ENCODE measurements around the gene DNAH5. TPM values are rescaled to one million over a fixed set of nuclear protein-coding genes. Genes with fewer than 3 reads are reported as not detected.

The DNAH5 gene, protein sequence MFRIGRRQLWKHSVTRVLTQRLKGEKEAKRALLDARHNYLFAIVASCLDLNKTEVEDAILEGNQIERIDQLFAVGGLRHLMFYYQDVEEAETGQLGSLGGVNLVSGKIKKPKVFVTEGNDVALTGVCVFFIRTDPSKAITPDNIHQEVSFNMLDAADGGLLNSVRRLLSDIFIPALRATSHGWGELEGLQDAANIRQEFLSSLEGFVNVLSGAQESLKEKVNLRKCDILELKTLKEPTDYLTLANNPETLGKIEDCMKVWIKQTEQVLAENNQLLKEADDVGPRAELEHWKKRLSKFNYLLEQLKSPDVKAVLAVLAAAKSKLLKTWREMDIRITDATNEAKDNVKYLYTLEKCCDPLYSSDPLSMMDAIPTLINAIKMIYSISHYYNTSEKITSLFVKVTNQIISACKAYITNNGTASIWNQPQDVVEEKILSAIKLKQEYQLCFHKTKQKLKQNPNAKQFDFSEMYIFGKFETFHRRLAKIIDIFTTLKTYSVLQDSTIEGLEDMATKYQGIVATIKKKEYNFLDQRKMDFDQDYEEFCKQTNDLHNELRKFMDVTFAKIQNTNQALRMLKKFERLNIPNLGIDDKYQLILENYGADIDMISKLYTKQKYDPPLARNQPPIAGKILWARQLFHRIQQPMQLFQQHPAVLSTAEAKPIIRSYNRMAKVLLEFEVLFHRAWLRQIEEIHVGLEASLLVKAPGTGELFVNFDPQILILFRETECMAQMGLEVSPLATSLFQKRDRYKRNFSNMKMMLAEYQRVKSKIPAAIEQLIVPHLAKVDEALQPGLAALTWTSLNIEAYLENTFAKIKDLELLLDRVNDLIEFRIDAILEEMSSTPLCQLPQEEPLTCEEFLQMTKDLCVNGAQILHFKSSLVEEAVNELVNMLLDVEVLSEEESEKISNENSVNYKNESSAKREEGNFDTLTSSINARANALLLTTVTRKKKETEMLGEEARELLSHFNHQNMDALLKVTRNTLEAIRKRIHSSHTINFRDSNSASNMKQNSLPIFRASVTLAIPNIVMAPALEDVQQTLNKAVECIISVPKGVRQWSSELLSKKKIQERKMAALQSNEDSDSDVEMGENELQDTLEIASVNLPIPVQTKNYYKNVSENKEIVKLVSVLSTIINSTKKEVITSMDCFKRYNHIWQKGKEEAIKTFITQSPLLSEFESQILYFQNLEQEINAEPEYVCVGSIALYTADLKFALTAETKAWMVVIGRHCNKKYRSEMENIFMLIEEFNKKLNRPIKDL (N-terminal part only)
- total RNA-seq = 0.49 TPM

GRCh38 chr5:13944560-13945199 lies at the start of gene DNAH5:
Gene DNAH5 (minus strand): TSS chr5:13944688. CDS start chr5:13944438, 250 bp downstream.
- Histone ChIP-seq H3K4me3 (no peak within 1 kb of the TSS), H3K4me1 (no peaks in the 10 kb centered on the region), H3K27me3 (no peaks in the 10 kb centered on the region), H3K9me3 (no peaks in the 10 kb centered on the region), H3K36me3 (no peaks in the 10 kb centered on the region), H3K27ac (no peak within 1 kb of the TSS)
- no peak for DNase-seq (ENCODE audit: extremely low spot score in 2 of 2)
- TF ChIP-seq POLR2AphosphoS5 (IDR thresholded peaks at IDR 0.05; ENCODE audit: insufficient read depth in 1 of 2, low read depth in 1 of 2) (no peak), POLR2A (IDR thresholded peaks at IDR 0.05) (no peak)
- TF ChIP-seq, protein P1, sequence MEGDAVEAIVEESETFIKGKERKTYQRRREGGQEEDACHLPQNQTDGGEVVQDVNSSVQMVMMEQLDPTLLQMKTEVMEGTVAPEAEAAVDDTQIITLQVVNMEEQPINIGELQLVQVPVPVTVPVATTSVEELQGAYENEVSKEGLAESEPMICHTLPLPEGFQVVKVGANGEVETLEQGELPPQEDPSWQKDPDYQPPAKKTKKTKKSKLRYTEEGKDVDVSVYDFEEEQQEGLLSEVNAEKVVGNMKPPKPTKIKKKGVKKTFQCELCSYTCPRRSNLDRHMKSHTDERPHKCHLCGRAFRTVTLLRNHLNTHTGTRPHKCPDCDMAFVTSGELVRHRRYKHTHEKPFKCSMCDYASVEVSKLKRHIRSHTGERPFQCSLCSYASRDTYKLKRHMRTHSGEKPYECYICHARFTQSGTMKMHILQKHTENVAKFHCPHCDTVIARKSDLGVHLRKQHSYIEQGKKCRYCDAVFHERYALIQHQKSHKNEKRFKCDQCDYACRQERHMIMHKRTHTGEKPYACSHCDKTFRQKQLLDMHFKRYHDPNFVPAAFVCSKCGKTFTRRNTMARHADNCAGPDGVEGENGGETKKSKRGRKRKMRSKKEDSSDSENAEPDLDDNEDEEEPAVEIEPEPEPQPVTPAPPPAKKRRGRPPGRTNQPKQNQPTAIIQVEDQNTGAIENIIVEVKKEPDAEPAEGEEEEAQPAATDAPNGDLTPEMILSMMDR (IDR thresholded peaks at IDR 0.05) = no peak
- intact Hi-C loops (cut with DNase I) = no loop called here

- no peak overlapping the region for H3K4me3 ChIP-seq
- intact Hi-C loops (cut with DNase I) = no loop called here
- DNase-seq (ENCODE audit: extremely low spot score in 2 of 2) = no peak
- TF ChIP-seq POLR2AphosphoS5 (IDR thresholded peaks at IDR 0.05; ENCODE audit: insufficient read depth in 1 of 2, low read depth in 1 of 2) (no peak), POLR2A (IDR thresholded peaks at IDR 0.05) (no peak)
- TF ChIP-seq, protein P1 (IDR thresholded peaks at IDR 0.05) = no peak
- no peaks in the 10 kb centered on the region for H3K27me3 ChIP-seq
- H3K9me3 ChIP-seq = no peaks in the 10 kb centered on the region
- H3K4me1 ChIP-seq = no peaks in the 10 kb centered on the region
- no peak overlapping the region for H3K27ac ChIP-seq
- H3K36me3 ChIP-seq = no peaks in the 10 kb centered on the region
Observed at GRCh38 chr5:13993926-13994325, 49.4 kb upstream of the DNAH5 start.

DNA sequence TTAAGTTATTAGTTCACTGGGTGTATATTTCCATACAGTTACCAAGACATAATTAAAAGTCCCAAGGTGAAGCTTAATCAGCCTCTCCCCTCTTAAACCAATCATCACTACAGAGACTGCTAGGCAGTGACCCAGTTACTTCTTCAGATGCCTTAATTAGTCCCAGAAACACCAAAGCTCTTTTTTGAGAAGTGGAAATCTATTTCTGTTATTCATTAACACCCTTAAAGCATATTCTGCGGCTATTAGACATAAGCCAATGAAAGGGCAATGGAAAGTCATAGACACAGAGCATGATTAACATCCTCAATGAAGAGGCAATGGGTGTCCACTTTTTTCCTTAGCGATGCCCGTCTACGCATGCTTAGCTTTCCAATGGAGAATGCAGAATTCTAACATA lies 48.3 kb upstream of the DNAH5 start:
- no peaks in the 10 kb centered on the region for H3K9me3 ChIP-seq
- no peak overlapping the region for H3K27ac ChIP-seq

DNA sequence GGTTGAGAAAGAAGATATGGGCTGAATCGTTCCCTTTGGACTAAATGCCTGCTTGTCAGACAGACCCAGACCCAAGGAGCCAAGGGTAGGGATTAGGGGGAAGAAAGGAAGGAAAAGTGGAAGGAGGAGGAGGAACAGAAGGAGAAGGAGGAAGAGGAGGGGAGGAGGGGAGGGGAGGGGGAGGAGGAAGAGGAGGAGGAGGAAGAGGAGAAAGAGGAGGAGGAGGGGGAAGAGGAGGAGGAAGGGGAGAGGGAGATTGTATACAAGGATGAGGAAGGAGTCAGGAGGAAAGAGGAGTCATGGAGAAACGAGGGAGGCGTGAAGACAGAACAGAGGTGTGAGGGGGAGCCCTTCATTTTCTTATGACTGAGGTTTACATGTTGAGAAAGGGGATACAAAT lies 46.9 kb upstream of the DNAH5 start:
- H3K4me1 ChIP-seq = no peaks in the 10 kb centered on the region
- no peak overlapping the region for H3K4me3 ChIP-seq
- H3K27me3 ChIP-seq = no peaks in the 10 kb centered on the region
- no peaks in the 10 kb centered on the region for H3K9me3 ChIP-seq
- intact Hi-C loops (cut with DNase I) = no loop called here
- DNase-seq (ENCODE audit: extremely low spot score in 2 of 2) = no peak
- no peak overlapping the region for H3K27ac ChIP-seq
- TF ChIP-seq POLR2AphosphoS5 (IDR thresholded peaks at IDR 0.05; ENCODE audit: insufficient read depth in 1 of 2, low read depth in 1 of 2) = no peak
- TF ChIP-seq, protein P1 (IDR thresholded peaks at IDR 0.05) = no peak
- TF ChIP-seq POLR2A (IDR thresholded peaks at IDR 0.05) = no peak
- H3K36me3 ChIP-seq = no peaks in the 10 kb centered on the region

More for the DNA sequence above, 48.3 kb upstream of the DNAH5 start:
- H3K4me1 ChIP-seq = no peaks in the 10 kb centered on the region
- intact Hi-C loops (cut with DNase I) = no loop called here
- no peak for DNase-seq (ENCODE audit: extremely low spot score in 2 of 2)
- no peaks in the 10 kb centered on the region for H3K36me3 ChIP-seq
- no peaks in the 10 kb centered on the region for H3K27me3 ChIP-seq
- no peak overlapping the region for H3K4me3 ChIP-seq
- TF ChIP-seq, protein P1 (IDR thresholded peaks at IDR 0.05) = no peak
- TF ChIP-seq POLR2AphosphoS5 (IDR thresholded peaks at IDR 0.05; ENCODE audit: insufficient read depth in 1 of 2, low read depth in 1 of 2) (no peak), POLR2A (IDR thresholded peaks at IDR 0.05) (no peak)

Measured in vagina (tissue), 2 donors.